Effector CD4-positive, alpha-beta T cell (primary cell): ENCODE data around the gene MAP1LC3B2.

Experiments
- DNase-seq: peaks from one replicate; pipeline ENCODE4 v3.0.0-alpha.2; 2020

MAP1LC3B2 gene

DNA sequence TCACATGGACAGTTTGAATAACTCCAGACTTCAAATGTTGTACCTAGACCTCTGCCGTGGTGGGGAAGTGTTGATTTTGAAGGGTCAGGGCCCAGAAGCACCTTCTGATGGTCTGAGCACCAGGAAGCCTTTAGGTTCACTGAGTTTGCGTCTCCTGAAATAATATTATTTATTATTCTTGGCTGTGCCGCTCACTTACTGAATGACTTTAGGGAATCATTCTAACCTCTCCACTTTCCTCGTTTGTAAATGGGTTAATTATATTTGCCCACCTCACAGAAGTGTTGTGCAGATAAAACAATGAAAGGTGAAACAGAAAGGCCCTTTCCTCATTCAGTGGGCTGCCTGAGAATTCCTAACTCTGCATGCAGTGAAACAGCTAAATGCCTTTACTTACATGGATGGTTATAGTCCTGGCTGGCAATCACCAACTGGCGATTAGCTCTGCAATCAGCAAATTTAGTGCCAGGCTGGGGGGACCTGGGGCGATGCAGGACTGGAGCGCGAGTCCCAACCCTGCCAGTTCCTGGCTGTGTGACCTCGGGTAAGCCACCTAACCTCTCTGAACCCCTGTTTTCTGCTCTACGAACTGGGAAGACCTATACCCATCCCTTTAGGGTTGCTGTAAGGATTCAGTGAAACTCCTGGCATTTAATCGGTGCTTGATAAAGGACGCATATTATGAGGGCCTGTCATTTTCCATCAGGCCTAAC is 57.5 kb downstream of the MAP1LC3B2 start:
- no peak for DNase-seq

- no peak for DNase-seq
Measured at GRCh38 chr12:116619246-116619645, 60.1 kb downstream of the MAP1LC3B2 start.

GRCh38 chr12:116620124-116620491 is 60.9 kb downstream of the MAP1LC3B2 start:
- DNase-seq: no peak

DNA sequence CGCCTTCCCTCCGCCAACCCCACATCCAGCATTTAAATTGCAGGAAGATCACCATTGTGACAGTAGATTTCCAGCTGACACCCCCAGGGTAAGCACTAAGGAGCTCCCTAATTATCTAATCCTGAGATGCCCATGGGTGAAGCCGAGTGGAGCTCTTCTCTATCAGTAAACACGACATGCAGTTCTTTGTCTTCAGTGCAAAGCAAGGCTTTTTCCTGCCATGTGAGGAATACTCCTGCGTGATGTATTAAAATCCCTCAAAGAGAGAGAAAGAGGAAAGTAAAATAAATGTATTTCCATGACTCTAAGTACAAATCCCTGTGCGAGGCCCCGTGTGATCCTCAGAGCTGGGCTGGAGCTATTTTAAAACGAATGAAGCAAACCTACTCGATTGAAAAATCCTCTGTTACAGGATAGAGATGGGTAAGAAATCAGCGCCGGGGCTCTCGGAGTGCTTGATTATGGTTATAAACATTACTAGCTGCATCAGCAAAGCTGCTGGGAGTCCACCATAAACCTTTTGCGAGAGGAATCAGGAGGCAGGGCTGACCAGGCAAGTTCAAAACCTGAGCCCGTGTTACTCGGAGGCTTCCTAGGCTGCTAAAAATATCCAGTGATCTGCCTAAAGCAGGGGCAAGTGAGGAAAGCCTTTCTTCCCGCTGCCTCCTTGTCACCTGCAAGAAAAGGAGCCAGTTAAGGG is 61.5 kb downstream of the MAP1LC3B2 start:
- DNase-seq: no peak

- no peak for DNase-seq
Measured at GRCh38 chr12:116621194-116621593, 62.0 kb downstream of the MAP1LC3B2 start.

DNA sequence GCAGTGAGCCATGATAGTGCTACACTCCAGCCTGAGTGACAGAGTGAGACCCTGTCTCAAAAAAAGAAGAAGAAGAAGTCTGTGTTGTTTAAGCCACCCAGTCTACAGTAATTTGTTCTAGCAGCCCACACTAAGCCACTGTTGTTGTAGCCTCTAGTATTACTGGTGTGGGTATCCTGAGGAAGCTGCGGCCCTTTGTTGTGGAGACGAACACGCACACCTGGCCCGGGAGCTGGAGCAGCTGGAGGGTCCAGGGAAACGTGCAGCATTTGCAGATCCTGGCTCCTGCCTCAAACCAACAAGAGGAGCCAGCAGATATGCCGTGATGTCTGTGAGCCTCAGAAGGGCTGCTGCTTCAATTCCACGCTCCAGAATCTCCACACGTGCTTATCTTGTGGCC is 65.3 kb downstream of the MAP1LC3B2 start:
- DNase-seq: no peak

GRCh38 chr12:116626153-116626552 is 67.0 kb downstream of the MAP1LC3B2 start:
- no peak for DNase-seq
